Left cardiac atrium (tissue), 4 donors: Measurements from ENCODE around the gene PLAAT5. TPM values are rescaled to one million over a fixed set of nuclear protein-coding genes. Genes with fewer than 3 reads are reported as not detected.
A peak's percentile ranks its signal among the peaks of the same experiment; 100 is the strongest.

Source experiments
- ATAC-seq, 2 donors: fragments of 200-7000 bp; cut with Tn5 transposase; one replicate each; pipeline ENCODE4 v1.9.1; 2020; ENCODE audit warnings: mild to moderate bottlenecking in 2 of 2, moderate library complexity in 2 of 2
- DNase-seq: peaks from one replicate; pipeline ENCODE4 v3.0.0-alpha.2; 2020
- intact Hi-C, 2 donors: fragments of 100-400 bp; cut with DNase I; formaldehyde crosslinking; loops; one replicate each; pipeline versions ENCODE4 v1.14.1 to v1.15.1; 2022 to 2023
- total RNA-seq, 2 donors: library from RNA; stranded (reverse); fragmentation: NEBNext Ultra II Directional; extraction: Animal tissue kit (Norgen Biotek cat#: 25700); gene quantifications; one replicate each; pipeline ENCODE4 v1.2.1, GENCODE V29; 2021
- donor health status: DM: no; HTN: yes; CAD: no.
- donor health status: DM: no; HTN: yes; CAD: no; lungs with severe emphysema.
- donor health status: DM: yes; HTN: yes; CAD: no.
- donor health status: Dilated cardiomyopathy.

The PLAAT5 gene
- total RNA-seq, 2 donors from 2014 or later, result 9.3 to 15.8 TPM

DNA sequence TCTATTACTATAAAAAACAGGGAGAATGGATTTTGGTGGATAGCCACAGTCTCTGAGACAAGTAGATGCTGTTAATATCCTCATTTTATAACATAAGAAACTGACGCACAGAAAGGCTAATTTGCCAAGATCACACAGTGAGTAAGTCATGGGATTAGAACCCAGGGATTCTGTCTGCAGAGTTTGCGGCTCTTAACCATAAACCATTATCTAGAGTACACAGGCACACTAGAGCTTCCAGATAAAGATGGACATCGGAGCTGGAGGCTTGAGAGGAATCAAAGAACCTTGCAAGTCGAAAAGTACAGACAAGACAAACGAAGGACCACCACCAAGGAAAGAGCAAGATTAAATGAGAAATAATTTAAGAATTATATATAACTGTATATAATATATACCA lies 26.2 kb upstream of the PLAAT5 start:
- DNase-seq, result no peak
- intact Hi-C loops, result no loop called here
- no peak for ATAC-seq

DNA sequence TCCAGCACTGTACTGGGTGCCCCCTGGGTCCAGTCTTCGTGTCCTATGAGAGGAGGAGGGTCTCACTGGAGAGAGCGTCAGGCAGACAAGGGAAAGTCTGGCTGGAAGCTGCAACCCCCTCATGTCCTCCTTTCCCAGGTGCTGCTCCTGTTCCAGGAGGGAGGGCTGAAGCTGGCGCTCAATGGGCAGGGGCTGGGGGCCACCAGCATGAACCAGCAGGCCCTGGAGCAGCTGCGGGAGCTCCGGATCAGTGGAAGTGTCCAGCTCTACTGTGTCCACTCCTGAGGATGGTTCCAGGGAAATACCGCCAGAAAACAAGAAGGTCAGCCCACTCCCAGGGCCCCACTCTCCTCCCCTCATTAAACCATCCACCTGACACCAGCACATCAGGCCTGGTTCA lies 25.1 kb upstream of the PLAAT5 start:
- intact Hi-C loops, result no loop called here
- DNase-seq, result no peak
- no peak for ATAC-seq

DNA sequence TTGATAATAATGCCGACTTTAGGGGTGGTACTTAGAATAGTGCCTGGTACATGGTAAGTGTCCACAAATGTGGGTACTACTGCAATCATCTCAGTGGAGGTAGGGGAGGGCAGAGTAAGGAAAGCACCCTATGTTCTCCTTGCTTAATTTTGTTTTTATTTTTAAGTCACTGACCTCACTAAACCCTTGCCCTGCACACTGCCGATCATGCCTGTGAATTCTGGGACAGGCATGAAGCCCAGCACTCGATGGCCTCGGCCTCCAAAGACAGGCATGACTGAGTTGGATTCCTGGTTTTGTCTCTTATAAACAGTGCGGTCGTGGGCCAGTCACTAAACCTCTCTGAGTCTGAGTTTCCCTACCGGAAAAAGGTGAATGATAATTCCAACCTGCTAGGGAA lies 21.8 kb upstream of the PLAAT5 start:
- intact Hi-C loops, result loop anchor here in 1 of 2 donors (5.0 kb wide), 1 partner anchor 409 kb away; no protein-coding TSS in a partner anchor
- DNase-seq (no peak), ATAC-seq (no peak)

DNA sequence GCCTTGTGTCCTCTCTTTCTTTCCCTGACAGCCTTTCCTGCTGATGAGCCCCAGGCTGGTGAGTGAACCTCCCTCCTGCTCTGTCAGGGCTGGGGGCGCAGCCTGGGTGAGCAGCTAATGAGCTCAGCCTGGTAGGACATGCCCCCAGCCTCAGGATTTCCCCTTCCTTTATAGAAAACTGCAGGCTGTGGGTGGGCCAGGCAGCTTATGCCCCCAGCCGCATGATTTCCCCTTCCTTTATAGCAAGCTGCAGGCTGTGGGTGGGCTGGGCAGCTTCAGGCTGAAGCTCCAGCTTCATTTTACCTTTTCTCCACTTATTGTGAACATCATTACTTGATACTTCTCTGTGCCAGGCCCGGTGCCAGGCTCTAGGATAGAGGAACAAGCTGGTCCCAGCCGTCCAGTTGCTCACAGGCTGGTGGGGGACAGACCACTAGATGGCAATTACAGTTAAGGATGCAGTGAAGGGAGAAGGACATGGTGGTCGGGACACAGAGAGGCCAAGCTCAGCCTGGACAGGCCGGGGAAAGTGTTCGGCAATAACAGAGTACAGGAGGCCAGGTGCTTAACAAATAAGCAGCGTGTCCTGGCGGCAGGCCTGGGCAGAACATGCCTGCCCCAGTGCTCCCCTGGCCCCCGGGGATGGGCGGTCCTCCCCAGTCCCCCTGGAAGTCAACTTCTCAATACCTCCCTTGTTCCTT lies 20.2 kb upstream of the PLAAT5 start:
- DNase-seq, result no peak
- intact Hi-C loops, result loop anchor here in 1 of 2 donors (5.0 kb wide), 1 partner anchor 411 kb away; no protein-coding TSS in a partner anchor

DNA sequence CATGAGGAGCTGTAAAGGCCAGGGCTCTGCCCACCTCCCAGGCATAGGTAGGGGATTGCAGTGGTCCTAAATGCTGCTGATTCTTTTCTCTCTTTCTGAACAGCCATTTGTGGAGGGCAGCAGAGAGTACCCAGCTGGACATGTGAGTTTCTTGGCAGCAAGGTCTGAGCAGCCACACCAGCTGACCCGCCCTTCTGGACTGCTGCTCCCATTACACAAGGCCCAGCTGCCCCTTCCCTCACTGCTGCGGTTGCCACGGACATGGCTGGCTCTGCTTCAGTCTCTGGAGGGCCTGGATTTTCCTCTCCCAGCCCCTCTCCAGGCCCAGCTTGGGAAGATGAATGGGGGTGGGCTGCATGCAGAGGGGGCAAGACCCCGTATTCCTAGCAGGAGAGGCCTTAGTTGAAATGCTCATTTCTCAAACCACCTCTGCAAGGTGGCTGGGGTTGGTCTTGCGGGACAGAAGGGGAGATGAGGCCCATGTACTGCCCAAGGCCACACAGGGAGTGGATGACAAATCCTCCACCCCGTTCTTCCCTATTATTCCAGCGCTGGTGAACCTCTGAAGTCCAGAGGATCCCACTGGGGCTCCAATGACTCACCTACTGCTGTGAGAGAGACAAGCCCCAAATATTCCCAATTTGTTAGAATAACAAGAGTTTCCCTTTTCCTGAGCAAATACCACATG lies 19.5 kb upstream of the PLAAT5 start:
- peak; percentile 66 to 83 for ATAC-seq
- intact Hi-C loops, result loop anchor here in 1 of 2 donors (5.0 kb wide), 1 partner anchor 412 kb away; no protein-coding TSS in a partner anchor
- peak; percentile 49 for DNase-seq

More for the DNA sequence above, 20.2 kb upstream of the PLAAT5 start:
- ATAC-seq, result no peak

DNA sequence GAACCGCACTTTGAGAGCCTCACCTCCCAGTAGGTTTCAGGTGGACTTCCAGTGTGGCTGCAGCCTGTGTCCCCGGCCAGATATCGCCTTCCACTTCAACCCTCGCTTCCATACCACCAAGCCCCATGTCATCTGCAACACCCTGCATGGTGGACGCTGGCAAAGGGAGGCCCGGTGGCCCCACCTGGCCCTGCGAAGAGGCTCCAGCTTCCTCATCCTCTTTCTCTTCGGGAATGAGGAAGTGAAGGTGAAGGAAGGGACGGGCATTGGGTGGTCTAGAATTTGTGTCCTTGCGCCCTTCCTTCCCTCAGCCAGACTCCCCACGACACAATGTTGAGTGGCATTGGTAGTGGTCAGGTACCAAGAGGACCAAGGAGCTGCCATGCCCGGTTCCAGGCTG lies 17.8 kb upstream of the PLAAT5 start:
- no peak for DNase-seq
- ATAC-seq, result no peak
- intact Hi-C loops, result no loop called here

DNA sequence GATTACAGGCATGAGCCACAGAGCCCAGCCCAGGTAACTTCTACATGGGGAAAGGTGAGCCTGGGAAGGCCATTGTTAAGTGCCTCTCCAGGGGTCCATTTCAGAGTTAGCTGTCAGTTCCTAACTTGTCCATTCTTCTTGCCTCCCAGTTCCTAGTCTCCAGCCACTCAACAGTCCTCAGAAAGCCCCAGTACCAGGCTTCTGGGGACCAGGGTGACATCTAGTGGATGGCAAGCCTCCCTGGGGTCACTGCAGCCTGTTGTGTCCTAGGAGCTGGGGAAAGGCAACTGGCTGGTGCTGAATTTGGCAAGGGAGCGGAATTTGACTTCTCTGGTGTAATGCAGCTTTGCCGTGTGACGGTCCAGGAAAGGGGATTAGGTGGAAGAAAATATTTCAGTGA lies 17.0 kb upstream of the PLAAT5 start:
- peak; percentile 31 to 35 for ATAC-seq
- intact Hi-C loops, result no loop called here
- DNase-seq, result no peak

DNA sequence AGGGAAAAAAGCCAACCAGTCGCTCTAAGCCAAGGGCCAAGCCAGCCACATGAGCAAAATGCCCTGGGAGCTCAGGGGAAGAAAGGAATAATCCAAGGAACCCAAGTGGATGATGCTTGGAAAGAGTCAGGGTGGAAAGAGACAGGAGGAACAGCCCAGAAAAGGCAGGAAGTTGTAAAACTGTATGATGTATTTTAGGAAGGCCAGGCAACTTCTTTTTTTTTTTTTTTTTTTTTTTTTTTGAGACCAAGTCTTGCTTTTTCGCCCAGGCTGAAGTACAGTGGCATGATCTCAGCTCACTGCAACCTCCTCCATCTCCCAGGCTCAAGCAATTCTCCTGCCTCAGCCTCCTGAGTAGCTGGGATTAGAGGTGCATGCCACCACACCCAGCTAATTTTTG lies 16.5 kb upstream of the PLAAT5 start:
- ATAC-seq (no peak), DNase-seq (no peak)
- intact Hi-C loops, result no loop called here

DNA sequence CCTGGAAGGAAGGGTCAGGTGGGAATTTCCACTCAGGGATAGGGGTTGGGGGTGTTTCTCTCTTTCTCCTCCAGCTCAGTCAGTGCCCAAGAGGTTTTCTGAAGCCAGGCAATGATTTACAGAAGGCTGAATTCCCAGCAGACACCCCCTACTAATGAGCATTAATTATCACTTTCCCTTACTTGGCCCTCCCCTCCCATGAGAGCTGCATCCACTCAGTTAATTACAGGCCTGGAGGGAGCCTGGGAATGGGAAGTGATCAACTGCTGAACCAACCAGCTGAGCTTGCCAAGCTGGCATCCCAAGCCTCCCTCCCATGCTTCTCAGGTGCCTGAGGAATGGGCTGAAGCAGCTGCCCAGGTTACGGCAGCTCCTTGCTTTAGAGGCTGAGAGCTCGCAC lies 15.9 kb upstream of the PLAAT5 start:
- ATAC-seq, result no peak
- DNase-seq, result no peak
- intact Hi-C loops, result no loop called here

DNA sequence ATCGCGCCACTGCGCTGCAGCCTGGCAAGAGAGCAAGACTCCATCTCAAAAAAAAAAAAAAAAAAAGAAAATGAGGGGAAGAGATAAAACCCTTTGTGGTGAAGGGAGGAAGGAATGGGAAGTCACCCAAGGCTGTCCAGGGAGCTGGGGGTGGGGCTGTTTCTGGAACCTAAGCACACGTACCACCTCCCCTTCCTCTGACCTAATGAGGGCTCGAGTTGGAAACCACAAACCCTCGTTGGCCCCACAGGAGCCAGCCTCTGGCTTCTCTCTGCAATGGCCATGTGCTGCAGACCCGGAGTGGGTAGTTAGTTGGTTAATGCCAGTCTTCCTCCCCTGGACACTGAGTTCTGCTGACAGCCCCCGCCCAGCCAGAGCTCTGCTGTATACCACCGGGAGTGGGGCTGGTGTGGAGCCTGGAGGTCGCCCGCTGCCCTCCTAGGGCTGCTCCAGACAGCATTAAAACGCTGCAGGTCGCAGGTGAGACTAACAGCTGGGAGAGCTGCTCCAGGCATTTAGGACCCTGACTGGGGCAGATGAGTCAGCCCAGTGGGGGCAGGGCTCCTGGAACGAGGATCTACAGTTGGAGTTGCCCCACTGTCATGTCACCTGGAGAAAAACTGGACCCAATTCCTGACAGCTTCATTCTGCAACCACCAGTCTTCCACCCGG lies 15.0 kb upstream of the PLAAT5 start, which contains the start of gene LGALS12:
Gene LGALS12 (plus strand): TSS at position 228 of the 672 bp plus-strand sequence. CDS start 375 bp downstream, at position 603.
- intact Hi-C loops, result no loop called here
- ATAC-seq (peak; percentile 48 to 64), DNase-seq (no peak)

DNA sequence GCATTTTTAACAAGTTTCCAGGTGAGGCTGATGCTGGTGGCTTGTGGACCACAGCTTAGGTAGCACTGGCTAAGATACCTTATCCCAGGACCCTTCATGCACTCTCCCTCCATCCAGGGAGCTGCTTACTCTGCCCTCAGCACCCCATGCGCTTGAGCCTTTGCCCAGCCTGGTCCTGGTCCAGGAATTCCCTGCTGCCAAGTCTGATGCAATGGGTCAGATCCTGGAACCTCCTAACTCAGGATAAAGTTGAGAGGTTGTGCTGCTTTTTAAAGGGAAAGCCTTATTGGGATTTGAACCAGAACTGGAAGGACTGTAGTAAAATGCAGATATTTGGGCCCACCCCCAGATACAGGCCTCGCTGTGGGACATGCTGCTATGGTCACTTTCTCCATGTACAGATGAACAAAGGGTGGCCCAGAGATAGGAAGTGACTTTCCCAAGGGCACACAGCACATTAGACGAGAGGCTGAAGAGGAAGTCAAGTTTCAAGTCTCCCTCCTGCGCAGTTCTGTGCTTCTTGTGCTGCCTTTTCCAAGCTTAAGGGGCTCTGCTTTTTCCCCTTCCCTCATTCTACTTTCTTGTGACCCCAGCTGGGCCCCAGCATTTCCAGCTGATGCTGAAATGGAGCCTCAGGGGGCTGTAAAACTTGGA lies 14.1 kb upstream of the PLAAT5 start:
- DNase-seq, result no peak
- intact Hi-C loops, result no loop called here
- ATAC-seq, result peak; percentile 74 to 81

DNA sequence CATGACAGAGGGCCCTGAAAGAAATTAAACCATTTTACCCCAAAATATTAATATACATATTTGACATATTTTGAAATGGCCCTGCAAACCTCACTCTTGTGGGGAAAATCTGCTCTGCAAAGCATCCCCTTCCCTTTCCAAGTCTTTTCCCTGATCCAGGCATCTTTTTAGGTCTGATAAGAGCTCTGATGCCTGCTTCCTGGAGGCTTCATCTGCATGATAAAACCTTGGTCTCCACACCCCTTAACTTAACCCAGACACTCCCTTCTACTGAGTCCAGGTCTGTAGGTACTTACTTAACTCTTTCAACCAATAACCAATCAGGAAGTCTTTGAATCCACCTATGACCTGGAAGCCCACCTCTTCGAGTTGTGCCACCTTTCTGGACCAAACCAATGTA lies 13.1 kb upstream of the PLAAT5 start:
- intact Hi-C loops, result no loop called here
- DNase-seq (no peak), ATAC-seq (no peak)

DNA sequence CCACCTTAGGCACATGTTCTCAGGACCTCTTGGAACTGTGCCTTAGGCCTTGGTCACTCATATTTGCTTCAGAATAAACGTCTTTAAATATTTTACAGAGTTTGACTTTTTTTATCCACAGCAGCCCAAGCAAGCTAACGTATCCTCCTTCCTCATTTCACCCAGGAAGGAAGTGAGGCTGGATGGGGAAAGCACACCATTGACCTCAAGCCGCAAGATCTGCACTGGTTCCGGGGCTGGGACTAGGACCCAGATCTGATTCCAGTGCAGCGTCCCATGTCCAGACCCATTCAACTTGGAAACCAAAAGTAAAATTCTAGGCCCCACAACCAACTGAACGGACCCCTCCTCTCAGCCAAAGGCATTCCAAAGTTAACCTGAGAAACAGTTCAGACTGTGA lies 12.5 kb upstream of the PLAAT5 start:
- ATAC-seq (peak in 1 of 2 donors; percentile 18), DNase-seq (no peak)
- intact Hi-C loops, result no loop called here

DNA sequence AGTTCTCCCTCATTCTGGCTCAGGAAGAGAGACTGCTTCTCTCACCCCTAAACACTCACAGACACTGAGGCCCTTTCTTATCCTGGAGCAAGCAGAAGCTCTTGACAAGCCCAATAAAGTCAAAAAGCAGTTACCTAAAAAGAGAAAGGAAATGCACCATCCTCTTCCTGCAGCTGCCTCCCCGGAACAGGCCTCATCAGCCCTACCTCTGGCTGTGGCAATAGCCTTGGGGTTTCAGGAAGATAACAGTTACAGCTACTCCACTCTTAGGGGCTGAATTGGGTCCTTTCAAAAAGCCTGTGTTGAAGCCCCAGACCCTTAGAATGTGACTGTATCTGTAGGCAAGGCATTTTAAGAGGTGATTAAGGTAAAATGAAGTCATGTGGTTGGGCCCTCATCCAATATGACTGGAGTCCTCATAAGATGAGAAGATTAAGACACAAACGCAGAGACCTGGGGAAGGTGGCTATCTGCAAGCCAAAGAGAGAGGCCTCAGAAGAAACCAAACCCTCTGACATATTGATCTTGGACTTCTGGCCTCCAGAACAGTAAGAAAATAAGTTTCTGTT lies 11.4 kb upstream of the PLAAT5 start:
- intact Hi-C loops, result no loop called here
- ATAC-seq (no peak), DNase-seq (no peak)

DNA sequence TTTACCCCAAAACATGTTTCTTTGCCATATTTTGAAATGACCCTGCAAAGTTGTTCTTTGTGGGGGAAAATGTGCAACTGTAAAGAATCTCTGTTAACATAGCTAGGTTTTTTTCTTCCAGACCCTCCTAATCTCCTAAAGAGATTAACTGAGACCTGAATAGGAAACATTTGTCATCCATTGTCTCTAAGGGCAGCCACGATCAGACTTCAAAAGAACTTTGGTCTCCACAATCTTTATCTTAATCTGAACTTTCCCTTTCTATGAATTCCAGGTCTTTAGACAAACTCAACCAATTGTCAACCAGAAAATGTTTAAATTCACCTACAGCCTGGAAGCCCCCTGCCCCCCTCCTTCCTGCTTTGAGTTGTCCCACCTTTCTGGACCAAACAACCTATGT lies 10.3 kb upstream of the PLAAT5 start:
- intact Hi-C loops, result no loop called here
- DNase-seq, result no peak
- no peak for ATAC-seq

DNA sequence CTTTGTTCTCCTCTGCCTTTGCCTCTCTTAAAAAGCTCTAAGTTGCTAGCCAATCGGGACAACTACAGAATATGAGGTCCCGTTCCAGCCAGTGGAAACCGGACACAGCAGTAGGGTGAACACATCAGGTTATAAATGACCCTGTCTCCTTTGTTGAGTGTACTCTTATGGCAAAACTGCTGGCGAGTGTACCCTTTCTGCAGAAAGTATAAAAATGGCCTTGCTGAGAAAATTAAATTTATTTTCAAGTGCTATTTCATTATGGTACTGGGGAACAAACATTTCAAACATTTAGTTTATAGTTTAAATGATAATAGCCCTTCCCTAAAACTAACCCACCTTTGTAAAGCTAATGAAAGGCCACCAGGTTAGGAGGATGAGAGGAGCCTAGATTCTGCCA lies 8.9 kb upstream of the PLAAT5 start:
- DNase-seq, result no peak
- ATAC-seq, result no peak
- intact Hi-C loops, result no loop called here

DNA sequence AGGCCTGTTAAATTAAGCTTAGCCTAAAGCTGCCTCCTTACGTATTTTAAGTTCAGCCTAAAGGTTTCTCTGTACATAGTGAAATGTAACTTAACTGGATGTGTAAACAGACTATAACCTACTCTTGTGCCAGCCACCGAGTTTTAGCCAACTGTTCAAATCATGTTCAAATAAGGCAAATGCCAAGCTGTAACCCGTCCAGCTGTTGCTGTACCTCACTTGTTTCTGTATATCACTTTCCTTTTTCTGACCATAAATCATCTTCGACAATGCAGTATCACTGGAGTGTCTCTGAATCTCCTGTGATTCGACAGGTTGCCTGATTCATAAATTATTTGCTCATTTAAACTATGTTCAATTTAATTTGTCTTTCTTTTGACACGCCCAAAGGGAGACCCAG lies 4.0 kb upstream of the PLAAT5 start:
- DNase-seq, result no peak
- ATAC-seq, result no peak
- intact Hi-C loops, result loop anchor here in 1 of 2 donors (5.0 kb wide), 1 partner anchor 132 kb away; no protein-coding TSS in a partner anchor

DNA sequence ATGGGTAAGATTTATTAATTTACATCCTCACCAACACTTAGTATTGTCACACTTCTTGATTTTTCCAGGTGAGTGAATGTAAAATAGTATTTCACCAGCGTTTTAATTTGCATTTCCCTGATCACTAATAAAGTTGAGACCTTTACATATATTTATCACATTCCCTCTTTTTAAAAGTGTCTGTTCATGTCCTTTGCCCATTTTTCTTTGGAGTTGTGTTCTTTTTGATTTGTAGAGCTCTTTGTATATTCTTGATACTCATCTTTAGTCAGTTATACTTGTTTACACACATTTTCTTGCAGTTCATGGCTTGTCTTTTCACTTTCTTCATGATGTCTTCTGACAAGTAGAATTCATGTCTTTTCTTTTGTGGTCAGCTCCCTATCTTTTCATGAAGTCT lies 2.2 kb upstream of the PLAAT5 start:
- intact Hi-C loops, result loop anchor here in 1 of 2 donors (5.0 kb wide), 1 partner anchor 134 kb away; no protein-coding TSS in a partner anchor
- ATAC-seq, result no peak
- DNase-seq, result no peak

DNA sequence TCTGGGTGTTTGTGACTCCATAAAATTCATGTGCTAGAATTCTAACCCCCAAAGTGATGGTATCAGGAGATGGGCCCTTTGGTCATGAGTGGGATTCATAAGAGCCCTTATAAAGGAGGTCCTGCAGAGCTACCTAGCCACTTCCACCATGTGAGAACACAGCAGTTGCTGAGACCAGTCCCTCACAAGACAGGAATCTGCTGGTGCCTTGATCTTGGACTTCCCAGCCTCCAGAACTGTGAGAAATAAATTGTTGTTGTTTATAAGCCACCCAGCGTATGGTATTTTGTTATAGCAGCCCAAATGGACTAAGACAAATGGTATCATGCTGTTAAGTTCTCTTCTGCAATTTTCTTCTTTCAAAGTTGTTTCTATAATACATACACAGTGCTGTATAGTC lies 1.5 kb upstream of the PLAAT5 start:
- no peak for ATAC-seq
- no peak for DNase-seq
- intact Hi-C loops, result loop anchor here in 1 of 2 donors (5.0 kb wide), 1 partner anchor 135 kb away; no protein-coding TSS in a partner anchor
